Stimulated activated CD4-positive, alpha-beta T cell treated with anti-CD3 and anti-CD28 coated beads, Interleukin-4, amount 100 ng/mL, for 24 hours (primary cell): Measurements from ENCODE around the gene TAS2R1.

Source experiments
- DNase-seq: peaks from one replicate; pipeline ENCODE4 v3.0.0-alpha.2; 2020

TAS2R1 gene

DNA sequence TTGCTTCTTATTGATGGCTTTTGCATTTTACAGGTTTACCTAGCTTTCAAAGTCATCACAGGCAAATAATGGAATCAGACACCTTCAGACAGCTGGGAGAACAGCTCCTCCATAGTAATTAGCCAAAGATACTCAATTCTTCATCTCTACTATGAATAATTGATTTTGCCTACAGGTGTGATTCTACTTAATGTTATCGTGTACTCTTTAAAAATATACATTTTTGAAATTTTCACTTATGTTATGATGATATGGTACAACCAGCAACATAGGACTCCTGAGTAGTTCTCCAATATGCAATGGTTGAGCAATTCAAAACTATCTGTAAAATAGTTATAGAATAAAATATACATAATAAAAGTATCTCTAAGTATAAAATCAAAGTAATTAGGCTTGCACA lies at the start of gene TAS2R1:
Gene TAS2R1, minus strand, starts transcription at position 101 of the 400 bp plus-strand sequence. CDS start 319 bp downstream, outside the sequence.
- DNase-seq: no peak

DNA sequence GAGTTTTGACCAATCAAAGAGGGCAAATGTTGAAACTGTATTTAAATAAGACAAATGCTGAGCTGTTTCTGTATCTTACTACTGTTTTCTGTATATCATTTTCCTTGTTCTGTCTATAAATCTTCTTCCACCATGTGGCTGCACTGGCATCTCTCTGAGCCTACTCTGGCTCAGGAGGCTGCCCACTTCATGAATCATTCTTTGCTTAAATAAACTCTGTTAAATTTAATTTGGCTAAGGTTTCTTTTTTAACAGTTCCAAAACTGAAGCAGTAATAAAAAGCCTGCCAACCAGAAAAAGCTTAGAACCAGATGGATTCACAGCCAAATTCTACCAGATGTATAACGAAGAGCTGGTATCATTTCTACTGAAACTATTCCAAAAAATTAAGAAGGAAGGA lies 40.2 kb upstream of the TAS2R1 start:
- no peak for DNase-seq

DNA sequence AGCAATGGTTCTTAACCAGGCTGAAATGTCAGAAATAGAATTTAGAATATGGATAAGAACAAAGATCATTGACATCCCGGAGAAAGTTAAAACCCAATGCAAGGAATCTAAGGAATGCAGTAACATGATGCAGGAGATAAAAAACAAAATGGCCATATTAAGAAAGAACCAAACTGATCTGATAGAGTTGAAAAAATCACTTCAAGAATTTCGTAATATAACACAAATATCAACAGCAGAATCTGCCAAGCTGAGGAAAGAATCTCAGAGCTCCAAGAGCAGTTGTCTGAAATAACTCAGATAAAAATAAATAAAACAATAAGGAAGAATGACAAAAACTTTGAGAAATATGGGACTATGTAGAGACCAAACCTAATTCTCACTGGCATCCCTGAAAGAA lies 37.8 kb upstream of the TAS2R1 start:
- DNase-seq: no peak

DNA sequence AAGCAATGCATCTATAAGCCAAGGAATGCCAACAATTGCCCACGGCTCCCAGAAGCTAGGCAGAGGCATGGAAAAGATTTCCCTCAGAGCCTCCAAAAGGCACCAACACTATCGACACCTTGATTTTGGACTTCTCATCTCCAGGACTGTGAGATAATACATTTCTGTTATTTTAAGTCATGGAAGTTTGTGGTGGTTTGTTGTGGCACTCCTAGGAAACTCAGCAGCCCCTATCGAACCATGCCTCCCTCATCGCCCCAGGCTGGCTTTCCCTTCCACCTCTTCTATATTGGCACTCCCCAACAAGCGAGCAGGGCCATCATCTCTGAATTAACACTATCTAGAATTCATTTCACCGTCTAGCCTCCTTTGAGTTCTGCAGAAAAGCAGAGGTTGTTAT lies 33.7 kb upstream of the TAS2R1 start:
- DNase-seq: no peak

DNA sequence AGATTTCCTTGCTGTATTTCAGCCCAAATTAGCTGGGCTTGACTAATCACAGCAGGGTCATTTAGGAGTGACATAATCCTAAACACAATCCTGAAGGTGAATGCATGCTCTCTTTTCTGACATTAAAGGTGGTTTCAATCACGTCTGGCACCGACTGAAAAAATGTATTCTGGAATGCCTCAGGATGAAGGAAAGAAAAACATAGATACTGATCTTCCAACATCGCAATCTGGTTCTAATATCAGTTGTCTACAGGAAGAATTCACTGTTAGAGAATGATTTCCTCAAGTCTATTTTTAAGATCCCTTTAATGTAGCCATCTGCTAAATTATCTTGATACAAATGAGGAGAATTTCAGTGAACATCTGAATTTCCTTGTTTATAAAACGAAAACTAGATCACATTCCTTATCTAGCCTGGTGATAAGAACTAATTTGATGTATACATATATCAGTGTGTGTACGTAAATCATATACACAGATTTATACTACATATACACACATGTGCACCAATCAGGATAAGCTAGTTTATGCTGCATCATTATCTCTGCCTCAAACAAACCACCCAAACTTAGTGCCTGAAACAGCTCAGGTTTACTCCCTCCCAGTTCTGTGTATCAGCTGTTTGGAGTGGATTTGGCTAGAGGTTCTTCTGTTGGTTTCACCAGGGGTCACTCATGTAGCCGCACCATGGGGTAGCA lies 31.3 kb upstream of the TAS2R1 start:
- DNase-seq: no peak

DNA sequence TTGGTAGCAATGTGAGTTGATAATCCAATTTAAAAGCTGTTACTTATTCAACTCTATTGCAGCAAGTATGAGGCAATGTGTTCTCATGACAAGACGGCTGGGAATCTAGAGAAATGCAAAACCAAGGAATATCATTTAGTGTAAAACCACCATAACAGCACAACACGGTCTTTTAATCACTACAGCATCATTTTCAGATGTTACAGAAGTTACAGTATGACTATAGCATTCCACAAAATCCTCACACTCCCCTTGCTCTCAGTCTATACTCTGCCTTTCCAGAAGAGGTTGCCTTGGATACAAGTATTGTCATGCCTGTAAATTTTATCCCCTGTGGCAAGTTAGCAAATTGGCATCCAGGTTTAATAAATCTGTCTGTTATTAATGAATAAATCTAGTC lies 28.6 kb upstream of the TAS2R1 start:
- no peak for DNase-seq

DNA sequence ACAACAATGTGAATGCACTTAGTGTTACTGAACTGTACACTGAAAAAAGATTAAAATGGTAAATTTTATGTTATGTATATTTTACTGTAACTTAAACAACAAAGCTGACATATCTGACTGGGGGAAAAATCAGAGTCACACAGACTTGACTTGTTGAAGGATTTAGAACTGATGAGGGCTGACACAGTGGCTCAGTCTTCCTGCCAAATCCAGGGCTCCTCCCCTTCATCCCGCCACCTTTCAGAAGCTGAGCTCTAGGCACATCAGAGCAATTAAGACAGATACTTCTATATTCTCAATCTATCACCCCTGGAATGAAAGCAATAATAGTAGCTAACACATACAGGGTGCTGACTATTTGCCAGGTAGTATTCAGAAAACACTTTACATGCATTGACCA lies 27.7 kb upstream of the TAS2R1 start:
- DNase-seq: no peak

GRCh38 chr5:9655641-9656040 lies 25.5 kb upstream of the TAS2R1 start:
- DNase-seq: no peak

GRCh38 chr5:9654886-9655285 lies 24.7 kb upstream of the TAS2R1 start:
- DNase-seq: no peak

GRCh38 chr5:9653811-9654210 lies 23.7 kb upstream of the TAS2R1 start:
- DNase-seq: no peak

DNA sequence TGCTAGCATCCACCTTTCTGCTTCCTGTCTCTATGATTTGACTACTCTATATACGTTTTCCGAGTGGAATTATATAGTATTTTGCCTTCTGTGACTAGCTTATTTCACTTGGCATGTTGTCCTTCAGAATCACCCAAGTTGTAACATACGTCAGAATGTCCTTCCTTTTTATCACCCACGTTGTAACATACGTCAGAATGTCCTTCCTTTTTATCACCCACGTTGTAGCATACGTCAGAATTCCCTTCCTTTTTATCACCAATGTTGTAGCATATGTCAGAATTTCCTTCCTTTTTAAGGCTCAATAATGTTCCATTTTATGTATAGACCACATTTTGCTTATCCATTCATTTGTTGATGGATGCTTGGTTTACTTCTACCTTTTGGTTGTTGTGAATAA lies 22.9 kb upstream of the TAS2R1 start:
- no peak for DNase-seq

DNA sequence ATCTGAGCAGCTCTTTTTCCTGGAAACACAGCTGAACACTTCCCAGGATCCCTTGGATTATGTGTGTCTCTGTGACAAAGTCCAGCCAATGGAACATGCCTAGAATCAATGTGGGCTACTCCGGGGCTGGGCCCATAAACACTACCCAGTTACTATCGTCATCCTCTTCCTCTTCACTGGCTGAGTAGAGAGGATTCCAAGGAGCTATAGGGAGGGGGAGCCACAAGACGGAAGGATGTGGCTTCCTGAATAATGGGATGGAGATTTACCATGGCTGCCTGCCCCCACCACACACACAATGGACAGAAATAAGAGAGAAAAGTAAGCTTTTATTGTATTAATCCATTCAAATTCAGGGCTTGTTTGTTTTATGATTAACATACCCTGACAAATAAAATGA lies 22.1 kb upstream of the TAS2R1 start:
- DNase-seq: no peak

GRCh38 chr5:9646843-9647242 lies 16.7 kb upstream of the TAS2R1 start:
- no peak for DNase-seq

GRCh38 chr5:9644630-9645029 lies 14.5 kb upstream of the TAS2R1 start:
- DNase-seq: no peak

GRCh38 chr5:9642621-9643020 lies 12.5 kb upstream of the TAS2R1 start:
- no peak for DNase-seq

- no peak for DNase-seq
These were observed 11.7 kb upstream of the TAS2R1 start for GRCh38 chr5:9641806-9642355.

- DNase-seq: no peak
These were observed 2.3 kb upstream of the TAS2R1 start for GRCh38 chr5:9632495-9632894.

DNA sequence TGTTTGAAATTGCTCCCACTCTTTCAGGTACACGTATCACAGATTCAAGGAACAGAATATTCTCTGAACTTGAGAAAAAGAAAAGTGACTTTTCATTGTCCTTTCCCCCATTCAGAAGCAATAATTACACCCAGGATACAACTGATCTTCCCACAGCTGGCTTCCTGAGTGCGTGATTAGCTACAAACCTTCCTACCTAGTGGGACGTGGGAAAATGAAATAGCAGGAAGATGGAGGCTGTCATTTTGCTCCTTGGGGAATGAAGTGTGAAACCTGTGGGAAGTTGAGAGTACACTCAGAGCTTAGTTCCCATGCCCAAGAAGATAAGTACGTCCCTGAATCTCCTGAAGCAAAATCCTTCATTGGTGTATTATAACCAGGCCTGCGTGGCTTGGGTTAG lies 2.6 kb downstream of the TAS2R1 start:
- DNase-seq: no peak

GRCh38 chr5:9626955-9627354 lies 3.2 kb downstream of the TAS2R1 start:
- DNase-seq: no peak

DNA sequence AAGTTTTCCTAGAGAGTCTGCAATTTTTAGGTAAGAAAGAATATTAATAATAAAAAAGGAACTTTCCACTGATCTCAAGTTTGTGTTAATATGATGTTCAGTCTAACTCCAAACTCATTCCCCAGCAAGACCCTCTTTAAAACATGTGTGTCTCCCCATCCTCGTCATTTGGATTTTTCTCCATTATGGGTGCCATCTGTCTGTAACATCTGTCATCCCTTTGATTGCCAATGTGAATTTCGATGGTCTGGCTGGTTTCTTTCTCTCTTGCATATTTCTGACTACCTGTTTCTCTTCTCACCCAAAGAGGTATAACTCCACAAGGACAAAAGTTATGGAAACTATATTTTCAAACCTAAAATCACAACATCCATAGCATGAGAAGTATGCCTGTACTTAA lies 4.4 kb downstream of the TAS2R1 start:
- no peak for DNase-seq

GRCh38 chr5:9625286-9625685 lies 4.9 kb downstream of the TAS2R1 start:
- DNase-seq: no peak

GRCh38 chr5:9624196-9624947 lies 5.8 kb downstream of the TAS2R1 start:
- no peak for DNase-seq

- DNase-seq: no peak
These were observed 6.5 kb downstream of the TAS2R1 start for GRCh38 chr5:9623661-9624060.

- DNase-seq: no peak
These were observed 7.2 kb downstream of the TAS2R1 start for GRCh38 chr5:9622971-9623421.
